Activated T-cell treated with anti-CD3 and anti-CD28 coated beads, Interleukin-2, amount 50 U/mL, for 72 hours (primary cell): ENCODE measurements around the gene ZNF562. TPM values are rescaled to one million over a fixed set of nuclear protein-coding genes. Genes with fewer than 3 reads are reported as not detected.

Experiments used
- ATAC-seq, 2 donors: fragments of 150-1000 bp; cut with Tn5 transposase; replicated peaks in 1 of 2; 2 replicates each; pipeline ENCODE4 v1.10.0; 2021; ENCODE audit warnings: moderate library complexity in 2 of 2, mild to moderate bottlenecking in 1 of 2
- DNase-seq, 2 donors: peaks; one replicate each; pipeline ENCODE4 v3.0.0; 2021 to 2022; ENCODE audit warnings: mixed read lengths in 1 of 2
- H3K27ac Mint-ChIP-seq: one replicate; pipeline ENCODE4 v1.8.0; 2022; ENCODE audit warnings: mild to moderate bottlenecking, moderate library complexity, mixed read lengths
- H3K27me3 Mint-ChIP-seq: one replicate; pipeline ENCODE4 v1.8.0; 2022; ENCODE audit warnings: low read depth, mixed read lengths
- H3K36me3 Mint-ChIP-seq, 2 donors: one replicate each; pipeline ENCODE4 v1.8.0; 2022; ENCODE audit warnings: mixed read lengths in 2 of 2, mild to moderate bottlenecking in 1 of 2; ENCODE audit not compliant: insufficient read depth in 2 of 2
- H3K4me1 Mint-ChIP-seq: one replicate; pipeline ENCODE4 v1.8.0; 2022; ENCODE audit warnings: low read depth, mixed read lengths
- H3K4me3 Mint-ChIP-seq, 2 donors: one replicate each; pipeline ENCODE4 v1.8.0; 2022; ENCODE audit warnings: mild to moderate bottlenecking in 2 of 2, mixed read lengths in 2 of 2, moderate library complexity in 2 of 2
- H3K9me3 Mint-ChIP-seq, 2 donors: one replicate each; pipeline ENCODE4 v1.8.0; 2022; ENCODE audit warnings: mixed read lengths in 2 of 2
- total RNA-seq, 2 donors: library from RNA; stranded (reverse); gene quantifications; one replicate each; pipeline ENCODE4 v1.2.3, GENCODE V29; 2022

ZNF562 gene
- total RNA-seq, 2 donors from 2014 or later, result 34.1 to 44.8 TPM

- no peak for ATAC-seq
- no peak for DNase-seq
- Mint-ChIP-seq H3K4me1 (no peaks in the 10 kb centered on the region), H3K27me3 (no peaks in the 10 kb centered on the region), H3K4me3 (no peak overlapping the region), H3K27ac (no peak overlapping the region), H3K36me3 (peaks cover 7 to 8% of the 10 kb centered on the region in 2 donors), H3K9me3 (peaks cover 3 to 6% of the 10 kb centered on the region in 2 donors)
Measured at GRCh38 chr19:9636018-9636417, 38.9 kb downstream of the ZNF562 start.

- peaks cover 13% of the 10 kb centered on the region for H3K4me1 Mint-ChIP-seq
- H3K27ac Mint-ChIP-seq, result no peak overlapping the region
- H3K4me3 Mint-ChIP-seq, result no peak overlapping the region
- no peaks in the 10 kb centered on the region for H3K9me3 Mint-ChIP-seq
- H3K36me3 Mint-ChIP-seq, result peaks cover 0 to 1% of the 10 kb centered on the region in 2 donors
- no peaks in the 10 kb centered on the region for H3K27me3 Mint-ChIP-seq
- DNase-seq, result no peak
- ATAC-seq, result no peak
Measured at GRCh38 chr19:9627856-9628255, 47.0 kb downstream of the ZNF562 start.

- ATAC-seq (no peak), DNase-seq (no peak)
- Mint-ChIP-seq H3K36me3 (peaks cover 14 to 24% of the 10 kb centered on the region in 2 donors), H3K4me1 (peaks cover 34% of the 10 kb centered on the region), H3K27ac (no peak overlapping the region), H3K4me3 (peak overlapping the region; percentile 4 to 46), H3K9me3 (peaks cover 0 to 4% of the 10 kb centered on the region in 2 donors), H3K27me3 (no peaks in the 10 kb centered on the region)
Measured at GRCh38 chr19:9622531-9622930, 52.4 kb downstream of the ZNF562 start.

GRCh38 chr19:9621156-9622037 lies 53.5 kb downstream of the ZNF562 start, which contains the start of gene ZNF561:
TSS of gene ZNF561 (minus strand) at chr19:9621232. CDS start at chr19:9619456, 1,776 bp downstream.
- Mint-ChIP-seq H3K27ac (peak within 1 kb of the TSS; percentile 98), H3K4me1 (peaks cover 34% of the 10 kb centered on the region), H3K27me3 (no peaks in the 10 kb centered on the region), H3K36me3 (peaks cover 19 to 32% of the 10 kb centered on the region in 2 donors), H3K4me3 (peak within 1 kb of the TSS; percentile 98), H3K9me3 (peaks cover 0 to 4% of the 10 kb centered on the region in 2 donors)
- DNase-seq (peak; percentile 87 to 90), ATAC-seq (peak; percentile 93 to 94)

DNA sequence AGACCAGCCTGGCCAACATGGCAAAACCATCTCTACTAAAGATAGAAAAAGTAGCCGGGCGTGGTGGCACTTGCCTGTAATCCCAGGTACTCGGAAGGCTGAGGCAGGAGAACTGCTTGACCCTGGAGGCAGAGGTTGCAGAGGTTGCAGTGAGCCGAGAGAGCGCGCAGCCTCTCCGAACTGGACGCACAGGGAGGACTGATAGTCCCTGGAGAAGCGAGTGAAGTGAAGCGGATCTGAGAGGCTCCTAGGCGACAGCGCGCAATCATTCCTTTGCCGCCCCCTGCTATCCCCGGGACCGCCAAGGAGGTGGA lies 54.1 kb downstream of the ZNF562 start:
- Mint-ChIP-seq H3K9me3 (peaks cover 0 to 5% of the 10 kb centered on the region in 2 donors), H3K27me3 (no peaks in the 10 kb centered on the region), H3K36me3 (peaks cover 21 to 35% of the 10 kb centered on the region in 2 donors), H3K27ac (peak overlapping the region; percentile 98), H3K4me1 (peaks cover 30% of the 10 kb centered on the region), H3K4me3 (peak overlapping the region; percentile 98)
- no peak for DNase-seq
- ATAC-seq, result no peak

DNA sequence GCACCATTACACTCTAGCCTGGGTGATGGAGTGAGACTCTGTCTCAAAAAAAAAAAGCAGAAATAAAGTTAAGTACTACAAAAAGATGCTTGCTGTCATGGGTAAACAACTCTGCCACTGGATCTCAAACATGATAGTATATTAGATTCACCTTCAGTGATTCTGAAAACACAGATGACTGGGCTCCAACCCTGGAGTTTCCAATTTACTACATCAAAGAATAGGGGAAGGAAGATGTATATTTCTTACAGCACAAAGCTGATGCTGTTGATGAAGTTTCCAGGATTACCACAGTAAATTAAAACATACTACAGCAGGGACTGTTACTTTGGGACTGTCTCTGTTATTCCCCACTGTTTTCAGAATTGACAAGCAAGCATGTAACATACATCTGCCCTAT lies 59.1 kb downstream of the ZNF562 start:
- Mint-ChIP-seq H3K27ac (peak overlapping the region; percentile 44), H3K27me3 (no peaks in the 10 kb centered on the region), H3K4me1 (peaks cover 9% of the 10 kb centered on the region), H3K4me3 (no peak overlapping the region), H3K36me3 (peaks cover 38 to 67% of the 10 kb centered on the region in 2 donors), H3K9me3 (peaks cover 6 to 10% of the 10 kb centered on the region in 2 donors)
- peak; percentile 53 to 57 for ATAC-seq
- DNase-seq, result no peak

GRCh38 chr19:9610484-9611113 lies 64.3 kb downstream of the ZNF562 start:
- ATAC-seq, result no peak
- H3K4me3 Mint-ChIP-seq, result no peak overlapping the region
- no peak for DNase-seq
- no peaks in the 10 kb centered on the region for H3K27me3 Mint-ChIP-seq
- no peak overlapping the region for H3K27ac Mint-ChIP-seq
- no peaks in the 10 kb centered on the region for H3K4me1 Mint-ChIP-seq
- H3K36me3 Mint-ChIP-seq, result peaks cover 44 to 76% of the 10 kb centered on the region in 2 donors
- peaks cover 14 to 27% of the 10 kb centered on the region in 2 donors for H3K9me3 Mint-ChIP-seq

DNA sequence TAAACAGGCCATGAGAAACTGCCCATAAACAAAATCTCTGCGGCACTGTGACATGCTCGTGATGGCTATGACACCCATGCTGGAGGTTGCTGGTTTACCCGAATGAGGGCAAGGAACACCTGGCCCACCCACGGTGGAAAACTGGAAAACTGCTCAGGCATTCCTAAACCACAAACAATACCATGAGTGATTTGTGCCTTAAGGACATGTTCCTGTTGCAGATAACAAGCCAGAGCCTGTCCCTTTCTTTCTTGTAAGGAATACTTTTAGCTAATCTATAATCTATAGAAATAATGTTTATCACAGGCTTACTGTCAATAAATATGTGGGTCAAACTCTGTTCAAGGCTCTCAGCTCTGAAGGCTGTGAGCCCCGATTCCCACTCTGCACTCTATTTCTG lies 66.0 kb downstream of the ZNF562 start:
- ATAC-seq, result no peak
- Mint-ChIP-seq H3K27me3 (no peaks in the 10 kb centered on the region), H3K4me3 (no peak overlapping the region), H3K27ac (no peak overlapping the region), H3K9me3 (peaks cover 12 to 27% of the 10 kb centered on the region in 2 donors), H3K36me3 (peaks cover 41 to 66% of the 10 kb centered on the region in 2 donors), H3K4me1 (no peaks in the 10 kb centered on the region)
- DNase-seq, result no peak

GRCh38 chr19:9597027-9597426 lies 77.9 kb downstream of the ZNF562 start:
- peaks cover 13 to 19% of the 10 kb centered on the region in 2 donors for H3K36me3 Mint-ChIP-seq
- H3K4me3 Mint-ChIP-seq, result no peak overlapping the region
- H3K4me1 Mint-ChIP-seq, result peaks cover 7% of the 10 kb centered on the region
- ATAC-seq, result peak; percentile 96 to 97
- peak; percentile 19 to 28 for DNase-seq
- H3K9me3 Mint-ChIP-seq, result peaks cover 8 to 11% of the 10 kb centered on the region in 2 donors
- H3K27ac Mint-ChIP-seq, result peak overlapping the region; percentile 19
- peaks cover 7% of the 10 kb centered on the region for H3K27me3 Mint-ChIP-seq

Other genes with a start within 250 kb of the ZNF562 start
- gene ZNF266, start 239.5 kb downstream of the ZNF562 start, total RNA-seq, result 10 to 100 TPM; 33.7 to 43.3 TPM
- under 1 TPM; 0.37 to 0.96 TPM for gene ZNF560, start 176.5 kb downstream of the ZNF562 start, total RNA-seq
- 10 to 100 TPM; 21.8 to 22.1 TPM for gene ZNF426, start 136.5 kb downstream of the ZNF562 start, total RNA-seq
- gene ZNF121, start 90.6 kb downstream of the ZNF562 start, total RNA-seq, result 10 to 100 TPM; 71.2 to 91.5 TPM
- gene ZNF561, start 53.9 kb downstream of the ZNF562 start, total RNA-seq, result 10 to 100 TPM; 27.6 to 33.6 TPM
- 10 to 100 TPM in 1 of 2 donors, 1 to 10 TPM in 1; 7.7 to 10.5 TPM for gene ZNF846, start 93.6 kb upstream of the ZNF562 start, total RNA-seq
- 10 to 100 TPM; 34.1 to 36.9 TPM for gene FBXL12, start 144.0 kb upstream of the ZNF562 start, total RNA-seq
- 100 to 1,000 TPM; 167 to 171 TPM for gene UBL5, start 152.8 kb upstream of the ZNF562 start, total RNA-seq
- 10 to 100 TPM; 71.4 to 78.0 TPM for gene PIN1, start 160.2 kb upstream of the ZNF562 start, total RNA-seq